ENCODE results near the gene NCF2.

DNA sequence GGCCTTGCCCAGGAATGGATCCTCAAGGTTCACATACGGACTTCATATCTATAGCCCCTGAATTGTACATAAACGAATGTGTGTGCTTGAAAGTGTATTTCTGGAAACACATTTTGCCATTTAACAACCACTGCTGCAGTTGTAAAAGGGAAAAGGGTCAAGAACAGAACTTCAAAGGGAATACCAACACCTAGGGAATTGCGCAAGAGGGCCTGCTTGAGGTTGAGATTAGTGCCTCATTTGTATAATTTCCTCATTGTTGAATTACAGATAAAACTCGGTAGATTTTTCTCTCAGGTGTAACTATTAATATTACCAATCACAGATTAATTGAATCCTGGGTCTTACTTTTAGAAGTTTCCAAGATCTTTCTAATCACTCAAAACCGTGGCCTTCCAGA is 6.1 kb downstream of the NCF2 start:
- TF ChIP-seq, protein P1, sequence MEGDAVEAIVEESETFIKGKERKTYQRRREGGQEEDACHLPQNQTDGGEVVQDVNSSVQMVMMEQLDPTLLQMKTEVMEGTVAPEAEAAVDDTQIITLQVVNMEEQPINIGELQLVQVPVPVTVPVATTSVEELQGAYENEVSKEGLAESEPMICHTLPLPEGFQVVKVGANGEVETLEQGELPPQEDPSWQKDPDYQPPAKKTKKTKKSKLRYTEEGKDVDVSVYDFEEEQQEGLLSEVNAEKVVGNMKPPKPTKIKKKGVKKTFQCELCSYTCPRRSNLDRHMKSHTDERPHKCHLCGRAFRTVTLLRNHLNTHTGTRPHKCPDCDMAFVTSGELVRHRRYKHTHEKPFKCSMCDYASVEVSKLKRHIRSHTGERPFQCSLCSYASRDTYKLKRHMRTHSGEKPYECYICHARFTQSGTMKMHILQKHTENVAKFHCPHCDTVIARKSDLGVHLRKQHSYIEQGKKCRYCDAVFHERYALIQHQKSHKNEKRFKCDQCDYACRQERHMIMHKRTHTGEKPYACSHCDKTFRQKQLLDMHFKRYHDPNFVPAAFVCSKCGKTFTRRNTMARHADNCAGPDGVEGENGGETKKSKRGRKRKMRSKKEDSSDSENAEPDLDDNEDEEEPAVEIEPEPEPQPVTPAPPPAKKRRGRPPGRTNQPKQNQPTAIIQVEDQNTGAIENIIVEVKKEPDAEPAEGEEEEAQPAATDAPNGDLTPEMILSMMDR (IDR thresholded peaks at IDR 0.05): no peak
- TF ChIP-seq POLR2AphosphoS5 (IDR thresholded peaks at IDR 0.05) (no peak), POLR2A (IDR thresholded peaks at IDR 0.05) (no peak)
